HepG2 (cell line): ENCODE results near the gene C1QBP. TPM values are rescaled to one million over a fixed set of nuclear protein-coding genes. Genes with fewer than 3 reads are reported as not detected.
A peak's percentile ranks its signal among the peaks of the same experiment; 100 is the strongest.

Experiments used
- ATF1 ChIP-seq: IDR thresholded peaks from 2 replicates; pipeline ENCODE4 v1.6.1; 2016; ENCODE audit warnings: mild to moderate bottlenecking, control low read depth
- ELF1 ChIP-seq: sonication (generic); formaldehyde crosslinking; IDR thresholded peaks from 2 replicates; pipeline ENCODE4 v1.4.0; 2020; ENCODE audit warnings: missing genetic modification reagents
- EP300 ChIP-seq, 3 experiments: sonication (generic) in 1 of 3; formaldehyde crosslinking in 1 of 3; IDR thresholded peaks; 2 replicates each; pipeline versions ENCODE4 v1.5.1 to v1.6.1; 2011 to 2020; ENCODE audit warnings: low read depth in 2 of 3, low read length in 2 of 3, borderline replicate concordance in 1 of 3, improper control_type of control experiment in 1 of 3, mild to moderate bottlenecking in 1 of 3, missing genetic modification reagents in 1 of 3, moderate library complexity in 1 of 3
- ETV6 ChIP-seq: sonication (generic); formaldehyde crosslinking; conservative IDR thresholded peaks from 2 replicates; pipeline ENCODE4 v1.4.0; 2020; ENCODE audit warnings: missing genetic modification reagents
- FOXA1 ChIP-seq, 2 experiments: fragments of 450-650 bp in 1 of 2; sonication (generic) in 1 of 2; formaldehyde crosslinking in 1 of 2; IDR thresholded peaks; 2 replicates each; pipeline versions ENCODE4 v1.4.0 to v1.6.1; 2016 to 2020; ENCODE audit warnings: missing genetic modification reagents in 1 of 2
- GATAD1 ChIP-seq: IDR thresholded peaks from 2 replicates; pipeline ENCODE4 v1.6.1; 2016; ENCODE audit warnings: missing genetic modification reagents, missing compliant biosample characterization
- HOXA9 ChIP-seq: sonication (generic); formaldehyde crosslinking; IDR thresholded peaks from 2 replicates; pipeline ENCODE4 v1.8.1; 2022; ENCODE audit warnings: missing genetic modification reagents, mild to moderate bottlenecking, moderate library complexity, borderline replicate concordance
- KDM5A ChIP-seq: fragments of 200-600 bp; sonication (generic); IDR thresholded peaks from 2 replicates; pipeline ENCODE4 v1.7.0; 2018; ENCODE audit warnings: antibody characterized with exemption, mild to moderate bottlenecking, low read length, borderline replicate concordance
- KMT2A ChIP-seq: sonication (generic); formaldehyde crosslinking; IDR thresholded peaks from 2 replicates; pipeline ENCODE4 v1.4.0; 2020; ENCODE audit warnings: missing genetic modification reagents
- KMT2B ChIP-seq: IDR thresholded peaks from 2 replicates; pipeline ENCODE4 v1.6.1; 2016; ENCODE audit warnings: missing genetic modification reagents, missing compliant biosample characterization
- MAFF ChIP-seq: IDR thresholded peaks from 2 replicates; pipeline ENCODE4 v1.6.1; 2011; ENCODE audit warnings: low read depth, low read length, improper control_type of control experiment
- MAFG ChIP-seq: sonication (generic); formaldehyde crosslinking; IDR thresholded peaks from 2 replicates; pipeline ENCODE4 v1.5.1; 2020; ENCODE audit warnings: mild to moderate bottlenecking, missing genetic modification reagents
- NFYC ChIP-seq: IDR thresholded peaks from 2 replicates; pipeline ENCODE4 v1.6.1; 2016; ENCODE audit warnings: missing genetic modification reagents, missing compliant biosample characterization
- NR2F6 ChIP-seq, 2 experiments: IDR thresholded peaks; 2 replicates each; pipeline ENCODE4 v1.6.1; 2016; ENCODE audit warnings: antibody characterized with exemption in 1 of 2, mild to moderate bottlenecking in 1 of 2
- SIX1 ChIP-seq: sonication (generic); formaldehyde crosslinking; IDR thresholded peaks from 2 replicates; pipeline ENCODE4 v1.4.0; 2020; ENCODE audit warnings: missing genetic modification reagents, borderline replicate concordance
- YY1 ChIP-seq: IDR thresholded peaks from 2 replicates; pipeline ENCODE4 v1.6.1; 2011; ENCODE audit warnings: low read length, low read depth, moderate library complexity, mild to moderate bottlenecking; ENCODE audit not compliant: insufficient read depth, insufficient replicate concordance
- ZBTB20 ChIP-seq: sonication (generic); formaldehyde crosslinking; IDR thresholded peaks from 2 replicates; pipeline ENCODE4 v1.8.1; 2023; ENCODE audit warnings: missing genetic modification reagents, low read depth, mild to moderate bottlenecking, borderline replicate concordance
- ZNF10 ChIP-seq: sonication (generic); formaldehyde crosslinking; IDR thresholded peaks from 2 replicates; pipeline ENCODE4 v1.4.0; 2020; ENCODE audit warnings: mild to moderate bottlenecking, low read depth, missing genetic modification reagents, borderline replicate concordance
- ZNF292 ChIP-seq: sonication (generic); formaldehyde crosslinking; IDR thresholded peaks from 2 replicates; pipeline ENCODE4 v1.8.1; 2022; ENCODE audit warnings: mild to moderate bottlenecking, low read depth, missing genetic modification reagents, borderline replicate concordance
- ZNF30 ChIP-seq: sonication (generic); formaldehyde crosslinking; IDR thresholded peaks from 2 replicates; pipeline ENCODE4 v1.5.0; 2020; ENCODE audit warnings: mild to moderate bottlenecking, missing genetic modification reagents
- ZNF331 ChIP-seq: sonication (generic); formaldehyde crosslinking; IDR thresholded peaks from 2 replicates; pipeline ENCODE4 v1.4.0; 2020; ENCODE audit warnings: missing genetic modification reagents
- ZNF333 ChIP-seq: sonication (generic); formaldehyde crosslinking; IDR thresholded peaks from 2 replicates; pipeline ENCODE4 v1.4.0; 2020; ENCODE audit warnings: mild to moderate bottlenecking, missing genetic modification reagents, borderline replicate concordance
- ZNF430 ChIP-seq: sonication (generic); formaldehyde crosslinking; IDR thresholded peaks from 2 replicates; pipeline ENCODE4 v1.9.0; 2021; ENCODE audit warnings: mild to moderate bottlenecking, missing genetic modification reagents
- ZNF44 ChIP-seq: sonication (generic); formaldehyde crosslinking; IDR thresholded peaks from 2 replicates; pipeline ENCODE4 v1.5.1; 2020; ENCODE audit warnings: mild to moderate bottlenecking, missing genetic modification reagents
- ZNF446 ChIP-seq: sonication (generic); formaldehyde crosslinking; IDR thresholded peaks from 2 replicates; pipeline ENCODE4 v1.5.0; 2020; ENCODE audit warnings: mild to moderate bottlenecking, missing genetic modification reagents
- ZNF605 ChIP-seq: sonication (generic); formaldehyde crosslinking; IDR thresholded peaks from 2 replicates; pipeline ENCODE4 v1.8.0; 2022; ENCODE audit warnings: mild to moderate bottlenecking, missing genetic modification reagents
- ZNF792 ChIP-seq: IDR thresholded peaks from 2 replicates; pipeline ENCODE4 v1.6.1; 2016
- ZSCAN22 ChIP-seq: sonication (generic); formaldehyde crosslinking; IDR thresholded peaks from 2 replicates; pipeline ENCODE4 v1.4.0; 2020; ENCODE audit warnings: mild to moderate bottlenecking, missing genetic modification reagents
- ZSCAN30 ChIP-seq: sonication (generic); formaldehyde crosslinking; IDR thresholded peaks from 2 replicates; pipeline ENCODE4 v1.5.0; 2020; ENCODE audit warnings: mild to moderate bottlenecking, missing genetic modification reagents
- polyA plus RNA-seq, 8 experiments: library from polyadenylated mRNA; depleted of rRNA in 3 of 8; stranded (reverse) in 7 of 8; unstranded in 1 of 8; fragments of >200 nt; fragmentation: Illumina TruSeq in 4 of 8; extraction: Trizol in 4 of 8; gene quantifications; 2 replicates each; pipeline versions ENCODE4 v1.2.1 to v1.2.3, GENCODE V29; 2011 to 2016; ENCODE audit warnings: low read depth in 4 of 8, missing spikeins in 1 of 8, mixed read lengths in 1 of 8; ENCODE audit not compliant: insufficient read depth in 1 of 8
- total RNA-seq, 5 experiments: library from RNA; depleted of rRNA; stranded (reverse); fragments of >200 nt; fragmentation: Illumina TruSeq; extraction: Trizol; gene quantifications; 2 replicates each; pipeline ENCODE4 v1.2.3, GENCODE V29; 2016; ENCODE audit warnings: low read depth in 1 of 5
- TF ChIP-seq, protein P1 (sequence below): IDR thresholded peaks from 2 replicates; pipeline ENCODE4 v1.6.1; 2016; ENCODE audit warnings: control low read depth
- TF ChIP-seq, protein P2 (sequence below): sonication (generic); formaldehyde crosslinking; conservative IDR thresholded peaks from 2 replicates; pipeline ENCODE4 v1.4.0; 2020; ENCODE audit warnings: missing genetic modification reagents

The C1QBP gene
- total and polyA plus RNA-seq, 2 of the 13 experiments (the other 11 are each of a cell fraction or from before 2014, with no cell fraction given): 219 to 680 TPM

DNA sequence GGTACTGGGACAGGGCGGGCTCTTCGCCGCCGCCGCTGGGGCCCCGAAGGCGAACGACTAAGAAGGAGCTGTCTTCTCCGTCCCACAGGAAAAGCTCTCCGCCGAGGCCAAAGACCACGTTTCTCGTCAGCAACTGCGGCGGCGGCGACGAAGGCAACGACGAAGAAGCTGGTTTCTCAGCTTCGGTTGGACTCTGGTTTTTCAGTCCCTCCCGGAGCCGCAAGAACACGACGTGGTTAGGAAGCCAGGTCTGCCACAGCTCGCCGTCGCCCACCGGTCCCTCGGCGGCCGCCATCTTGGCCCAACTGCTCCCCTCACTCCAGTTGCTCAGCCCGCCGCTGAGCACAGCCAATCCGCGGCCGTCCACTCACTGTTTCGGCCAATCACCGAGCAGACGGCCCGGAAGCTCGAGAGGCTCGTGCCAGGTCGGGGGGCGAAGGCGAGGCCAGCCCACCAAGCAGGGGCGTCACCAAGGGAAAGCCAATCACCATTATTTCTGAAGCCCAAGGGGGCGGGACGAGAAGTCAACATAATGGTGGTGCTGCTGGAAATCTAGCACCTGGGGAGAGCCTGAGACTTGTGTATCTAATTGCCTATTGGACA lies 19.5 kb downstream of the C1QBP start, which contains the start of gene NUP88 (continued):
- 0 out of 2 replicates have a peak, but pooled peaks have one; percentile 23 for TF ChIP-seq ZBTB20 (CRISPR knock-in tag)
- TF ChIP-seq GATAD1 (CRISPR knock-in tag): peak; percentile 89
- TF ChIP-seq NR2F6 (IDR thresholded peaks at IDR 0.05): no peak
- peak; percentile 23; the same call in 1 of the 2 replicates for TF ChIP-seq NR2F6 (CRISPR knock-in tag; IDR thresholded peaks at IDR 0.05)
- TF ChIP-seq EP300 (IDR thresholded peaks at IDR 0.05; ENCODE audit: low read depth in 2 of 2, low read length in 2 of 2): no peak
- TF ChIP-seq EP300 (CRISPR knock-in tag; IDR thresholded peaks at IDR 0.05; ENCODE audit: borderline replicate concordance): no peak
- TF ChIP-seq SIX1: 0 out of 2 replicates have a peak, but pooled peaks have one; percentile 0
- peak; percentile 40; the same call in 1 of the 2 replicates for TF ChIP-seq ZNF605 (CRISPR knock-in tag)
- TF ChIP-seq MAFG (CRISPR knock-in tag): no peak
- TF ChIP-seq ZNF292 (CRISPR knock-in tag): no peak
- TF ChIP-seq KDM5A: peak; percentile 85
- TF ChIP-seq ZSCAN30 (CRISPR knock-in tag): no peak
- TF ChIP-seq, protein P1, sequence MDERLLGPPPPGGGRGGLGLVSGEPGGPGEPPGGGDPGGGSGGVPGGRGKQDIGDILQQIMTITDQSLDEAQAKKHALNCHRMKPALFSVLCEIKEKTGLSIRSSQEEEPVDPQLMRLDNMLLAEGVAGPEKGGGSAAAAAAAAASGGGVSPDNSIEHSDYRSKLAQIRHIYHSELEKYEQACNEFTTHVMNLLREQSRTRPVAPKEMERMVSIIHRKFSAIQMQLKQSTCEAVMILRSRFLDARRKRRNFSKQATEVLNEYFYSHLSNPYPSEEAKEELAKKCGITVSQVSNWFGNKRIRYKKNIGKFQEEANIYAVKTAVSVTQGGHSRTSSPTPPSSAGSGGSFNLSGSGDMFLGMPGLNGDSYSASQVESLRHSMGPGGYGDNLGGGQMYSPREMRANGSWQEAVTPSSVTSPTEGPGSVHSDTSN: 0 out of 2 replicates have a peak, but pooled peaks have one; percentile 9
- TF ChIP-seq, protein P2, sequence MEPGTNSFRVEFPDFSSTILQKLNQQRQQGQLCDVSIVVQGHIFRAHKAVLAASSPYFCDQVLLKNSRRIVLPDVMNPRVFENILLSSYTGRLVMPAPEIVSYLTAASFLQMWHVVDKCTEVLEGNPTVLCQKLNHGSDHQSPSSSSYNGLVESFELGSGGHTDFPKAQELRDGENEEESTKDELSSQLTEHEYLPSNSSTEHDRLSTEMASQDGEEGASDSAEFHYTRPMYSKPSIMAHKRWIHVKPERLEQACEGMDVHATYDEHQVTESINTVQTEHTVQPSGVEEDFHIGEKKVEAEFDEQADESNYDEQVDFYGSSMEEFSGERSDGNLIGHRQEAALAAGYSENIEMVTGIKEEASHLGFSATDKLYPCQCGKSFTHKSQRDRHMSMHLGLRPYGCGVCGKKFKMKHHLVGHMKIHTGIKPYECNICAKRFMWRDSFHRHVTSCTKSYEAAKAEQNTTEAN (CRISPR knock-in tag): no peak
- TF ChIP-seq ZNF333 (CRISPR knock-in tag): no peak
- no peak for TF ChIP-seq FOXA1 (IDR thresholded peaks at IDR 0.05)
- no peak for TF ChIP-seq FOXA1 (CRISPR knock-in tag; IDR thresholded peaks at IDR 0.05)
- TF ChIP-seq ZNF430 (CRISPR knock-in tag): peak; percentile 32; the same call in 1 of the 2 replicates
- no peak for TF ChIP-seq ZNF10 (CRISPR knock-in tag)
- TF ChIP-seq ZNF792 (CRISPR knock-in tag): 0 out of 2 replicates have a peak, but pooled peaks have one; percentile 12
- TF ChIP-seq ZNF30 (CRISPR knock-in tag): no peak
- TF ChIP-seq YY1: peak; percentile 97
- TF ChIP-seq MAFF: no peak
- 0 out of 2 replicates have a peak, but pooled peaks have one; percentile 19 for TF ChIP-seq ETV6 (CRISPR knock-in tag)
- TF ChIP-seq ZSCAN22 (CRISPR knock-in tag): no peak
- peak; percentile 92 for TF ChIP-seq KMT2A (CRISPR knock-in tag)
- peak; percentile 56 for TF ChIP-seq ZNF331 (CRISPR knock-in tag)
- peak; percentile 87 for TF ChIP-seq ATF1 (CRISPR knock-in tag)
- TF ChIP-seq ELF1 (CRISPR knock-in tag): peak; percentile 84; the same call in 1 of the 2 replicates
- no peak for TF ChIP-seq ZNF44 (CRISPR knock-in tag)
- TF ChIP-seq ZNF446 (CRISPR knock-in tag): no peak
- TF ChIP-seq NFYC (CRISPR knock-in tag): peak; percentile 94
- TF ChIP-seq HOXA9 (CRISPR knock-in tag): no peak
- no peak; the same call in none of the 2 replicates for TF ChIP-seq KMT2B
